GM23338 (cell line): ENCODE measurements around the gene GDF11. TPM values are rescaled to one million over a fixed set of nuclear protein-coding genes. Genes with fewer than 3 reads are reported as not detected.

Source experiments
- ATAC-seq: fragments of 200-7000 bp; cut with Tn5 transposase; 3 replicates; pipeline ENCODE4 v1.9.1; 2020
- DNase-seq: peaks from one replicate; pipeline ENCODE4 v3.0.0-alpha.2; 2015; ENCODE audit warnings: low spot score
- H2AFZ ChIP-seq: fragments of 200-600 bp; sonication (generic); 2 replicates; pipeline ENCODE4 v1.8.0; 2016; ENCODE audit warnings: antibody characterized with exemption, mild to moderate bottlenecking, moderate library complexity
- H3F3A ChIP-seq: fragments of 200-600 bp; sonication (generic); replicated peaks from 2 replicates; pipeline ENCODE4 v1.8.0; 2017; ENCODE audit warnings: antibody characterized with exemption, mixed run types, low read depth
- H3K27ac ChIP-seq: fragments of 200-600 bp; sonication (generic); 2 replicates; pipeline ENCODE4 v1.6.1; 2016; ENCODE audit warnings: low read depth
- H3K27me3 ChIP-seq: fragments of 200-600 bp; sonication (generic); 2 replicates; pipeline ENCODE4 v1.8.0; 2016; ENCODE audit warnings: mild to moderate bottlenecking, mixed run types, moderate library complexity; ENCODE audit not compliant: insufficient read depth
- H3K36me3 ChIP-seq: fragments of 200-600 bp; sonication (generic); 2 replicates; pipeline ENCODE4 v1.8.0; 2016; ENCODE audit warnings: mild to moderate bottlenecking; ENCODE audit not compliant: insufficient read depth
- H3K4me1 ChIP-seq: fragments of 200-600 bp; sonication (generic); 2 replicates; pipeline ENCODE4 v1.8.0; 2016; ENCODE audit warnings: mild to moderate bottlenecking, moderate library complexity; ENCODE audit not compliant: insufficient read depth
- H3K4me2 ChIP-seq: fragments of 200-600 bp; sonication (generic); 2 replicates; pipeline ENCODE4 v1.7.1; 2017; ENCODE audit warnings: mixed run types
- H3K4me3 ChIP-seq: fragments of 200-600 bp; sonication (generic); 2 replicates; pipeline ENCODE4 v1.6.1; 2016; ENCODE audit warnings: mixed run types
- H3K79me2 ChIP-seq: fragments of 200-600 bp; sonication (generic); replicated peaks from 2 replicates; pipeline ENCODE4 v1.8.0; 2017; ENCODE audit warnings: mild to moderate bottlenecking; ENCODE audit not compliant: insufficient read depth
- H3K9me2 ChIP-seq: fragments of 200-600 bp; sonication (generic); 2 replicates; pipeline ENCODE4 v1.8.0; 2017; ENCODE audit not compliant: insufficient read depth
- H4K20me1 ChIP-seq: fragments of 200-600 bp; sonication (generic); replicated peaks from 2 replicates; pipeline ENCODE4 v1.8.0; 2017; ENCODE audit warnings: mild to moderate bottlenecking; ENCODE audit not compliant: insufficient read depth
- H3K27ac Mint-ChIP-seq: 2 replicates; pipeline ENCODE4 v1.8.0; 2020; ENCODE audit warnings: inconsistent platforms, mild to moderate bottlenecking, moderate library complexity, mixed read lengths
- H3K27me3 Mint-ChIP-seq: 3 replicates; pipeline ENCODE4 v1.8.0; 2022; ENCODE audit warnings: low read depth, mild to moderate bottlenecking, moderate library complexity, mixed read lengths, inconsistent platforms; ENCODE audit not compliant: insufficient read depth, poor library complexity
- H3K36me3 Mint-ChIP-seq: 3 replicates; pipeline ENCODE4 v1.8.0; 2021; ENCODE audit warnings: low read depth, mild to moderate bottlenecking, inconsistent platforms, moderate library complexity, mixed read lengths
- H3K4me1 Mint-ChIP-seq: 3 replicates; pipeline ENCODE4 v1.8.0; 2020; ENCODE audit warnings: mild to moderate bottlenecking, inconsistent platforms, mixed read lengths
- H3K4me3 Mint-ChIP-seq: 3 replicates; pipeline ENCODE4 v1.8.0; 2021; ENCODE audit warnings: moderate library complexity, mild to moderate bottlenecking, inconsistent platforms, mixed read lengths
- H3K9me3 Mint-ChIP-seq: 3 replicates; pipeline ENCODE4 v1.8.0; 2020; ENCODE audit warnings: moderate library complexity, mild to moderate bottlenecking, inconsistent platforms, mixed read lengths
- ETS1 ChIP-seq: IDR thresholded peaks from 2 replicates; pipeline ENCODE4 v1.6.1; 2016; ENCODE audit warnings: antibody characterized with exemption
- EZH2 ChIP-seq: fragments of 200-600 bp; sonication (generic); IDR thresholded peaks from one replicate; pipeline ENCODE4 v1.8.0; 2017; ENCODE audit warnings: antibody characterized with exemption, mild to moderate bottlenecking, low read depth; ENCODE audit not compliant: unreplicated experiment
- EZH2phosphoT487 ChIP-seq: fragments of 200-600 bp; sonication (generic); IDR thresholded peaks from one replicate; pipeline ENCODE4 v1.8.1; 2018; ENCODE audit warnings: antibody characterized with exemption; ENCODE audit not compliant: unreplicated experiment
- JUNB ChIP-seq: IDR thresholded peaks from one replicate; pipeline ENCODE4 v1.6.1; 2016; ENCODE audit warnings: antibody characterized with exemption; ENCODE audit not compliant: unreplicated experiment
- POLR2AphosphoS5 ChIP-seq: IDR thresholded peaks from 2 replicates; pipeline ENCODE4 v1.6.1; 2016; ENCODE audit warnings: antibody characterized with exemption, low read depth
- REST ChIP-seq: IDR thresholded peaks from one replicate; pipeline ENCODE4 v1.6.1; 2018; ENCODE audit warnings: antibody characterized with exemption; ENCODE audit not compliant: unreplicated experiment
- STAT1 ChIP-seq: IDR thresholded peaks from one replicate; pipeline ENCODE4 v1.6.1; 2016; ENCODE audit warnings: antibody characterized with exemption; ENCODE audit not compliant: unreplicated experiment
- ZNF114 ChIP-seq: fragments of 250-450 bp; sonication (Bioruptor Pico); IDR thresholded peaks from 2 replicates; pipeline ENCODE4 v1.5.0; 2020; ENCODE audit warnings: mild to moderate bottlenecking, moderate library complexity
- ZNF331 ChIP-seq: fragments of 250-450 bp; sonication (Bioruptor Pico); IDR thresholded peaks from 2 replicates; pipeline ENCODE4 v1.5.0; 2020; ENCODE audit warnings: low read depth, mild to moderate bottlenecking, moderate library complexity
- polyA plus RNA-seq: library from polyadenylated mRNA; unstranded; fragments of >200 nt; fragmentation: Nextera tagmentation; extraction: Ambion mirVana; gene quantifications from 2 replicates; pipeline ENCODE4 v1.2.1, GENCODE V29; 2016
- total RNA-seq: library from RNA; depleted of rRNA; stranded (reverse); fragments of >200 nt; shearing (Covaris generic); gene quantifications from 2 replicates; pipeline ENCODE4 v1.2.3, GENCODE V29; 2014

GDF11 gene
- total and polyA plus RNA-seq, 2 experiments from 2014 or later: 3.7 to 12.5 TPM

DNA sequence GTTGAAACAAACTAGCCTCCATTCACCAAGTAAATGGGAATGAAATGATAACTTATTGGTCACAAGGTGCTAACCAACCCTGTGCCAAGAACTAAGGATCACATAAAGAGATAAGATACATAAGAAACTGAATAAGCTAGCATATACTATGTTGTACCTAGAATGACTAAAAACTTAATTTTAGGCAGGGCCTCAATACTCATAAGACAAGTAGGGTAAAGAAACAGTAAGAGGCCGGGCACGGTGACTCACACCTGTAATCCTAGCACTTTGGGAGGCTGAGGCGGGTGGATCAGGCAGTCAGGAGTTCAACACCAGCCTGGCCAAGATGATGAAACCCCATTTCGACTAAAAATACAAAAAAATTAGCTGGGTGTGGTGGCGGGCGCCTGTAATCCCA is 17.7 kb downstream of the GDF11 start (continued):
- TF ChIP-seq ZNF114 (CRISPR knock-in tag) (no peak), EZH2 (no peak), POLR2AphosphoS5 (no peak), ETS1 (no peak)

- Histone ChIP-seq H3K4me3 (no peak overlapping the region), H3K36me3 (peaks cover 21% of the 10 kb centered on the region; the same call in 1 of the 2 replicates), H3K27me3 (no peaks in the 10 kb centered on the region), H3K79me2 (peaks cover 6% of the 10 kb centered on the region; the same call in 1 of the 2 replicates), H3F3A (peaks cover 19% of the 10 kb centered on the region; the same call in 1 of the 2 replicates), H3K9me2 (no peaks in the 10 kb centered on the region), H4K20me1 (peaks cover 35% of the 10 kb centered on the region), H2AFZ (no peak overlapping the region), H3K27ac (no peak overlapping the region), H3K4me1 (peaks cover 4% of the 10 kb centered on the region; the same call in 1 of the 2 replicates), H3K4me2 (no peak overlapping the region)
- Mint-ChIP-seq H3K4me3 (no peak overlapping the region), H3K9me3 (no peaks in the 10 kb centered on the region; the same call in 2 of the 3 replicates), H3K36me3 (peaks cover 46% of the 10 kb centered on the region), H3K27ac (no peak overlapping the region), H3K4me1 (peaks cover 13% of the 10 kb centered on the region; the same call in 2 of the 3 replicates), H3K27me3 (peaks cover 5% of the 10 kb centered on the region)
- TF ChIP-seq EZH2 (no peak), POLR2AphosphoS5 (no peak), REST (no peak), EZH2phosphoT487 (no peak), ZNF331 (CRISPR knock-in tag) (no peak), STAT1 (no peak)
- ATAC-seq (no peak), DNase-seq (no peak)
Observed at GRCh38 chr12:55762646-55763045, 19.7 kb downstream of the GDF11 start.

DNA sequence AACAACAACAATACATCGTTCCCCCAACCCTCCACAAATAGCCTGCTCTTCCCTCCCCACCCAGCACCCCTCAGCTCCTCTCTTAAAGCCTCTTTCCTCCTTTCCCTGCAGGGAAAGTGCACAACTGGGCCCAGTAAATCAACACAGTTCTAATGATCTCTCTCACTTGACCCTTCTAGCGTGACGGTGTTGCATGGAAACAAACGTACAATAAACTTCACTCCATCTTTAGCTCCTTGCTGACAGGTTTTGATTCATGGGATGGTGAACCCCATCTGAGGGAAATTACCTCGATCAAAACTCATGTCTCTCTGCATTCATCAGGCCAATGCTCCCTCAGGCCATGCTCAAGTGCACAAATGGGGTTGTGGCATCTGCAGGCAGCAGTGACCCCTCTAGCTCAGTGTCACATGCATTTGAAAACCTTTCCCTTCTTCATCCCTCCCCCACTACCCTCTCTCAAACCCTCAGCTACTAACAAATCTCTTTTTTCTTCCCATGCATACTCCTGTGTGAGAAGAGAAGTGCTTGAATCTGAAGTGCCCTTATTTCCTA is 22.9 kb downstream of the GDF11 start:
- H3K4me2 ChIP-seq: 0 out of 2 replicates have a peak overlapping the region, but pooled peaks have one; percentile 22
- peak; percentile 36 for ATAC-seq
- H3K27me3 ChIP-seq: no peaks in the 10 kb centered on the region
- peaks cover 15% of the 10 kb centered on the region for H3K79me2 ChIP-seq
- no peaks in the 10 kb centered on the region for H3K9me2 ChIP-seq
- peaks cover 5% of the 10 kb centered on the region for H3K36me3 ChIP-seq
- DNase-seq: no peak
- H3K36me3 Mint-ChIP-seq: peaks cover 28% of the 10 kb centered on the region
- H3K4me1 Mint-ChIP-seq: peaks cover 13% of the 10 kb centered on the region; the same call in 2 of the 3 replicates
- no peak overlapping the region for H3K27ac ChIP-seq
- peaks cover 7% of the 10 kb centered on the region for H3K27me3 Mint-ChIP-seq
- TF ChIP-seq JUNB: no peak
- TF ChIP-seq STAT1: no peak
- H3F3A ChIP-seq: 0 out of 2 replicates have a peak, but pooled peaks cover 6% of the 10 kb centered on the region
- H3K4me3 ChIP-seq: no peak overlapping the region
- H3K4me1 ChIP-seq: peaks cover 4% of the 10 kb centered on the region; the same call in 1 of the 2 replicates
- no peaks in the 10 kb centered on the region for H3K9me3 Mint-ChIP-seq
- H3K4me3 Mint-ChIP-seq: no peak overlapping the region
- no peak overlapping the region for H2AFZ ChIP-seq
- H4K20me1 ChIP-seq: peaks cover 34% of the 10 kb centered on the region
- peak overlapping the region; percentile 14 for H3K27ac Mint-ChIP-seq
